Heart left ventricle (tissue), 16 donors: ENCODE measurements around the gene EHMT1. TPM values are rescaled to one million over a fixed set of nuclear protein-coding genes. Genes with fewer than 3 reads are reported as not detected.
A peak's percentile ranks its signal among the peaks of the same experiment; 100 is the strongest.

ENCODE experiments used
- ATAC-seq, 4 donors: fragments of 200-7000 bp; cut with Tn5 transposase; one replicate each; pipeline ENCODE4 v1.9.1; 2020 to 2022; ENCODE audit warnings: moderate library complexity in 4 of 4, mild to moderate bottlenecking in 3 of 4, moderate number of reproducible peaks in 1 of 4
- DNase-seq, 5 donors: peaks; one replicate each; pipeline ENCODE4 v3.0.0-alpha.2; 2020
- H3K27ac ChIP-seq, 12 donors: fragments of 200-600 bp; sonication (generic) in 4 of 12; one replicate each; pipeline versions ENCODE4 v1.5.0 to v1.8.0; 2016 to 2022; ENCODE audit warnings: mild to moderate bottlenecking in 2 of 12
- H3K27me3 ChIP-seq, 9 donors: fragments of 200-600 bp; sonication (generic) in 2 of 9; one replicate each; pipeline versions ENCODE4 v1.5.1 to v1.8.0; 2016 to 2022; ENCODE audit warnings: mild to moderate bottlenecking in 3 of 9
- H3K36me3 ChIP-seq, 9 donors: fragments of 200-600 bp; sonication (generic) in 2 of 9; one replicate each; pipeline versions ENCODE4 v1.5.0 to v1.8.0; 2018 to 2022; ENCODE audit warnings: mild to moderate bottlenecking in 2 of 9
- H3K4me1 ChIP-seq, 12 donors: fragments of 200-600 bp; sonication (generic) in 4 of 12; one replicate each; pipeline versions ENCODE4 v1.5.0 to v1.8.0; 2016 to 2022; ENCODE audit warnings: mild to moderate bottlenecking in 3 of 12
- H3K4me3 ChIP-seq, 12 donors: fragments of 200-600 bp; sonication (generic) in 4 of 12; one replicate each; pipeline versions ENCODE4 v1.5.0 to v1.8.0; 2017 to 2022; ENCODE audit warnings: mild to moderate bottlenecking in 9 of 12, moderate library complexity in 4 of 12
- H3K9me3 ChIP-seq, 12 donors: fragments of 200-600 bp; sonication (generic) in 4 of 12; one replicate each; pipeline versions ENCODE4 v1.5.0 to v1.8.0; 2016 to 2022; ENCODE audit warnings: mild to moderate bottlenecking in 1 of 12
- POLR2A ChIP-seq, 2 donors: fragments of 450-650 bp; IDR thresholded peaks; one replicate each; pipeline ENCODE4 v1.6.1; 2017; ENCODE audit warnings: antibody characterized with exemption in 2 of 2, mild to moderate bottlenecking in 2 of 2, moderate library complexity in 2 of 2
- WGBS, 4 donors: extraction: QIAGEN DNeasy Blood & Tissue Kit in 2 of 4; methylation state at CpG; one replicate each; pipeline versions ENCODE4 v1.1.5 to v1.1.7; 2013 to 2018; 5-methylcytosine and 5-hydroxymethylcytosine counted together
- intact Hi-C, 10 donors: fragments of 100-400 bp; cut with DNase I; formaldehyde crosslinking; loops; one replicate each; pipeline versions ENCODE4 v1.11.1 to v1.14.2; 2022
- polyA plus RNA-seq, 2 donors: library from polyadenylated mRNA; stranded (reverse); fragments of 200-250 nt; gene quantifications; one replicate each; pipeline ENCODE4 v1.2.3, GENCODE V29; 2013
- total RNA-seq, 9 donors: library from RNA; depleted of rRNA in 2 of 9; stranded (reverse); fragments of >200 nt in 2 of 9; fragmentation: NEBNext Ultra II Directional in 3 of 9; extraction: Animal tissue kit (Norgen Biotek cat#: 25700) in 3 of 9; gene quantifications; one replicate each; pipeline versions ENCODE4 v1.1.0 to v1.2.4, GENCODE V29; 2016 to 2023
- TF ChIP-seq, protein P1 (sequence below), 12 donors: fragments of 200-600 bp; sonication (generic) in 4 of 12; IDR thresholded peaks; one replicate each; pipeline versions ENCODE4 v1.5.0 to v1.8.0; 2018 to 2022; ENCODE audit warnings: antibody characterized with exemption in 12 of 12, mild to moderate bottlenecking in 5 of 12
- donor health status: ischemic (EF 13 %, LVEDD 7.1; RV severe dilation, severe dysfunction).
- donor health status: healthy with polysubstance abuse.
- donor health status: DM: no; HTN: yes; CAD: no.
- donor health status: DM: no; HTN: no; CAD: no.
- donor health status: ischemic (EF 25% LVEDD 6.9; RV normal size, moderate dysfunction).
- donor health status: ischemic (EF 25% LVEDD 5.7; RV mildly dilated, moderate dysfunction).
- donor health status: healthy.
- donor health status: DM: yes; HTN: yes; CAD: no.
- donor health status: ischemic (EF 35%, LVEDD 5.7; RV mildly dilated, moderate dysfunction).
- donor health status: nonischemic (EF 11% LVEDD 7.7; RV severe dilation, severe dysfunction).
- donor health status: DM: yes; HTN: yes; CAD: no.
- donor health status: PGD.
- donor health status: ischemic (EF 29% LVEDD 5.4; RV normal size, mild dysfunction).
- donor health status: nonischemic (EF 23%, LVEDD 6.1; RV moderate dilation, normal function).

Gene EHMT1
- total and polyA plus RNA-seq, 11 donors: 24.5 to 55.9 (median 28.9) TPM

DNA sequence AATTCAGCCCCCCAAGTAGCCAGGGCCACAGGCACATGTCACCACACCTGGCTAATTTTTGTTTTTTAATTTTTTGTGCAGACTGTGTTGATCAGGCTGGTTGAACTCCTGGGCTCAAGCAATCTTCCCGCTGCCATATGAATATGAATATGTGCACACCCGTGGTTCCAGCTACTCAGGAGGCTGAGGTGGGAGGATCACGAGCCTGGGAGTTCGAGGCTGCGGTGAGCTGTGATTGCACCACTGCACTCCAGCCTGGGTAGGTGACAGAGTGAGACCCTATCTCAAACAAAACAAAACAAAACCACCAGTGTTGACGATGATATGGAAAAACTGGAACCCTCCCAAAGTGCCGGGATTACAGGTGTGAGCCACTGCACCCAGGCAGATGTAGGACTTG lies 32.0 kb downstream of the EHMT1 start:
- no peak for DNase-seq
- 92 to 97% (median 94%) methylated on average over 7 of the region's 7 CpGs for WGBS, 4 donors
- no peaks in the 10 kb centered on the region for H3K9me3 ChIP-seq
- intact Hi-C loops: no loop called here
- no peaks in the 10 kb centered on the region for H3K27me3 ChIP-seq
- ATAC-seq: no peak
- TF ChIP-seq, protein P1, sequence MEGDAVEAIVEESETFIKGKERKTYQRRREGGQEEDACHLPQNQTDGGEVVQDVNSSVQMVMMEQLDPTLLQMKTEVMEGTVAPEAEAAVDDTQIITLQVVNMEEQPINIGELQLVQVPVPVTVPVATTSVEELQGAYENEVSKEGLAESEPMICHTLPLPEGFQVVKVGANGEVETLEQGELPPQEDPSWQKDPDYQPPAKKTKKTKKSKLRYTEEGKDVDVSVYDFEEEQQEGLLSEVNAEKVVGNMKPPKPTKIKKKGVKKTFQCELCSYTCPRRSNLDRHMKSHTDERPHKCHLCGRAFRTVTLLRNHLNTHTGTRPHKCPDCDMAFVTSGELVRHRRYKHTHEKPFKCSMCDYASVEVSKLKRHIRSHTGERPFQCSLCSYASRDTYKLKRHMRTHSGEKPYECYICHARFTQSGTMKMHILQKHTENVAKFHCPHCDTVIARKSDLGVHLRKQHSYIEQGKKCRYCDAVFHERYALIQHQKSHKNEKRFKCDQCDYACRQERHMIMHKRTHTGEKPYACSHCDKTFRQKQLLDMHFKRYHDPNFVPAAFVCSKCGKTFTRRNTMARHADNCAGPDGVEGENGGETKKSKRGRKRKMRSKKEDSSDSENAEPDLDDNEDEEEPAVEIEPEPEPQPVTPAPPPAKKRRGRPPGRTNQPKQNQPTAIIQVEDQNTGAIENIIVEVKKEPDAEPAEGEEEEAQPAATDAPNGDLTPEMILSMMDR (IDR thresholded peaks at IDR 0.05): no peak
- TF ChIP-seq POLR2A (IDR thresholded peaks at IDR 0.05): no peak
- H3K27ac ChIP-seq: no peak overlapping the region
- H3K4me1 ChIP-seq: peaks cover 0 to 28% (median 1%) of the 10 kb centered on the region in 12 donors
- peaks cover 0 to 49% (median 28%) of the 10 kb centered on the region in 9 donors for H3K36me3 ChIP-seq
- H3K4me3 ChIP-seq: no peak overlapping the region

DNA sequence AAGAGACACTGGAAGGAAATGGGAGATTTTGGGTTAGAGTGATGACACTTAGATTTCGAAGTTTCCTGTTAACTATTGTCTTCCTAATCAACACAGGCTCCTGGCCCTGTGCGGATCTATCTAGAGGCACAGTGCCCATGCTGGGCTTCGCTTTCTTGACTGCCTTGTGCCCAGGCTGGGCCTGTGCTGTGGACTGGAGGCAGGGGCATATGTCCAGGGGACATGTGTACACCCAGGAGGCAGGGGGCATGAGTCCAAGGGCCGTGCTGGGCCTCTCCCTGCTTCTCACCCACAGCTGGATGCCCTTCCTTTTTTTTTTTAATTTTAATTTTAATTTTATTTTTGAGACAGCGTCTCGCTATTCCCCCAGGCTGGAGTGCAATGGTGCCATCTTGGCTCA lies 37.6 kb downstream of the EHMT1 start:
- no peak for TF ChIP-seq POLR2A (IDR thresholded peaks at IDR 0.05)
- TF ChIP-seq, protein P1 (IDR thresholded peaks at IDR 0.05): no peak

DNA sequence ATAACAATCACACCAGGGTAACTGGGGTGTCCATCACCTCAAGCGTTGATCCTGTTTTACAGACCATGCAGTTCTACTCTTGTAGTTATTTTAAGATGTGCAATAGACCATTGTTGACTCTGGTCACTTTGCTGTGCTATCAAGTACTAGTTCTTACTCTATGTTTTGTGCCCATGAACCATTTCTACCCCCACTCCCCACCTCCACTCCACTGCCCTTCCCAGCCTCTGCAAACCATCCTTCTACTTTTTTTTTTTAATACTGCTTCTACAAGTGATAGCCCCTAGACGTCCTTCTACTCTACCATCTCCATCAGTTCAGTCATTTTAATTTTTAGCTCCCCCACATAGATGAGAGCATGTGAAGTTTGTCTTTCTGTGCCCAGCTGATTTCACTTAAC lies 38.8 kb downstream of the EHMT1 start:
- no peak overlapping the region for H3K4me3 ChIP-seq
- WGBS, 4 donors: 82 to 88% (median 84%) methylated on average over 2 of the region's 2 CpGs
- ATAC-seq (no peak), DNase-seq (no peak)
- TF ChIP-seq POLR2A (IDR thresholded peaks at IDR 0.05): no peak
- TF ChIP-seq, protein P1 (IDR thresholded peaks at IDR 0.05): no peak
- no peaks in the 10 kb centered on the region for H3K9me3 ChIP-seq
- H3K27ac ChIP-seq: no peak overlapping the region
- H3K36me3 ChIP-seq: peaks cover 0 to 29% (median 7%) of the 10 kb centered on the region in 9 donors
- intact Hi-C loops: no loop called here
- no peaks in the 10 kb centered on the region for H3K27me3 ChIP-seq
- H3K4me1 ChIP-seq: peaks cover 0 to 7% (median 0%) of the 10 kb centered on the region in 12 donors

More for the DNA sequence above, 37.6 kb downstream of the EHMT1 start:
- H3K9me3 ChIP-seq: no peaks in the 10 kb centered on the region
- WGBS, 4 donors: 94 to 98% (median 95%) methylated on average over 6 of the region's 6 CpGs
- H3K36me3 ChIP-seq: peaks cover 0 to 41% (median 17%) of the 10 kb centered on the region in 9 donors
- no peak overlapping the region for H3K27ac ChIP-seq
- no peaks in the 10 kb centered on the region for H3K27me3 ChIP-seq
- peaks cover 0 to 7% (median 0%) of the 10 kb centered on the region in 12 donors for H3K4me1 ChIP-seq
- intact Hi-C loops: no loop called here
- peak in 1 of 4 donors; percentile 22 for ATAC-seq
- no peak for DNase-seq
- H3K4me3 ChIP-seq: no peak overlapping the region

DNA sequence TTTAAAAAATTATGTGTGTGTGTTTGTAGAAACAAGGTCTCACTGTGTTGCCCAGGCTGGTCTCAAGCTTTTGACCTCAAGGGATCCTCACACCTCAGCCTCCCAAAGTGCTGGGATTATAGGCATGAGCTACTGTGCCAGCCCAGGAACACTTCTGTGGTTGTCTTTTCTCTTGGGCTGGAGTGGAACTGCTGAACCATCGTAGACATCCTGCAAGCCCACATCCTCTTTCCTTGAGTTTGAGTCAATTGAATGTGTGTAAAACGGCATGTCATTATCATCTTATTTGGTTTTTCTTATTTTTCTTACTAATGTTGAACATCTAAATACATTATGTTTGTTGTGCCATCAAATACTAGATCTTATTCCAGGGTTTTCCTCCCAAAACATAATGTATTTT lies 40.0 kb downstream of the EHMT1 start:
- intact Hi-C loops: no loop called here
- Histone ChIP-seq H3K4me3 (no peak overlapping the region), H3K9me3 (no peaks in the 10 kb centered on the region), H3K27ac (no peak overlapping the region), H3K27me3 (no peaks in the 10 kb centered on the region), H3K4me1 (peaks cover 0 to 7% (median 0%) of the 10 kb centered on the region in 12 donors), H3K36me3 (peaks cover 0 to 19% (median 8%) of the 10 kb centered on the region in 9 donors)
- 81 to 88% (median 86%) methylated on average over 2 of the region's 2 CpGs for WGBS, 4 donors
- TF ChIP-seq POLR2A (IDR thresholded peaks at IDR 0.05): no peak
- TF ChIP-seq, protein P1 (IDR thresholded peaks at IDR 0.05): no peak
- ATAC-seq (no peak), DNase-seq (no peak)
